HepG2 (cell line): ENCODE results near the gene HEMK1.

Experiments used
- ATF3 ChIP-seq: sonication (generic); formaldehyde crosslinking; IDR thresholded peaks from 2 replicates; pipeline ENCODE4 v1.4.0; 2020; ENCODE audit warnings: missing genetic modification reagents
- CHD2 ChIP-seq: IDR thresholded peaks from 2 replicates; pipeline ENCODE4 v1.6.1; 2011; ENCODE audit warnings: low read depth, low read length, improper control_type of control experiment
- HOMEZ ChIP-seq: IDR thresholded peaks from 2 replicates; pipeline ENCODE4 v1.6.1; 2016; ENCODE audit warnings: low read depth
- POLR2A ChIP-seq, 2 experiments: IDR thresholded peaks; 2 replicates each; pipeline ENCODE4 v1.6.1; 2011; ENCODE audit warnings: low read depth in 2 of 2, low read length in 2 of 2, mild to moderate bottlenecking in 1 of 2, moderate library complexity in 1 of 2; ENCODE audit not compliant: insufficient read depth in 1 of 2
- ZFP90 ChIP-seq: sonication (generic); formaldehyde crosslinking; IDR thresholded peaks from 2 replicates; pipeline ENCODE4 v1.8.0; 2022; ENCODE audit warnings: missing genetic modification reagents, mild to moderate bottlenecking, inconsistent platforms, borderline replicate concordance

- TF ChIP-seq POLR2A (IDR thresholded peaks at IDR 0.05; ENCODE audit: insufficient read depth in 1 of 2, low read depth in 2 of 2, low read length in 2 of 2) (no peak), CHD2 (no peak), ATF3 (CRISPR knock-in tag) (no peak), HOMEZ (CRISPR knock-in tag) (no peak), ZFP90 (CRISPR knock-in tag) (no peak)
Observed at GRCh38 chr3:50557915-50558314, 11.4 kb upstream of the HEMK1 start.
